ENCODE measurements around the gene TSKU.

- TF ChIP-seq CTCF (IDR thresholded peaks at IDR 0.05; ENCODE audit: poor library complexity): no peak
- no peak for TF ChIP-seq EZH2 (IDR thresholded peaks at IDR 0.05; ENCODE audit: borderline replicate concordance)
- TF ChIP-seq EZH2phosphoT487 (IDR thresholded peaks at IDR 0.05; ENCODE audit: low read depth, severe bottlenecking, unreplicated experiment): no peak
These were observed 60.8 kb downstream of the TSKU start for GRCh38 chr11:76843907-76844306.

All from hepatocyte (in vitro differentiated cells).